ENCODE measurements around the gene PRC1. TPM values are rescaled to one million over a fixed set of nuclear protein-coding genes. Genes with fewer than 3 reads are reported as not detected.

PRC1 gene
- total RNA-seq, 1 experiment from 2014 or later: 75.7 TPM

DNA sequence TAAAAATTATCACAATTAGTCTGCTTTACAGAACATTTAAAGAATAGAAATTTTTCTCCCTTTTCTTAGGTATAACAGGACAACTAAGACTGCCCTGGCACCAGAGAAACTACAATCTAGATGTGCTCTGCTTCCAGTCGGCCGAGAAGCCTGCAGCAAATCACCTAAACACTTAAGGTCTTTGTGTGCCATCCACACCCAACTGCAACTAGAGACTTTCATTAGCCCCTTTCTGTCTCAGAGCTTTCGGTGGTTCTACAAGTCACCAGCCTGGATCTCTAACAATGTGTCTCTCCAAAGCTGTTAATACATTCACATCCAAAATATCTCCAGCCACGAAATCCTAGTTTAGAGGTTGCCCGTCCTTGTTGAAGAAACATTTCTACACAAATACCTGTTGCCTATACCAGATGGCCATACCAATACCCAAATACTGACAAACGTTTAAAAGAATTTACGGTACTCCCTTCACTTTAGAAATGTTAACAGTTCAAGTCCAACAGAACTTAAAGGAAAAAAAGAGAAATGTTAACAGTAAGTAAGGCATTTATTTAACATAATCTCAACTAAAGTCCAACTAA is 6.7 kb downstream of the PRC1 start:
- H3K79me1 ChIP-seq (ENCODE audit: insufficient read depth, low read depth, low read length, poor library complexity, severe bottlenecking): peaks cover 20% of the 10 kb centered on the region
- H3K9me3 Mint-ChIP-seq: no peaks in the 10 kb centered on the region
- no CpG with 5 or more reads among the region's 7 CpGs for WGBS (ENCODE audit: extremely low coverage, insufficient read length, low lambda C conversion rate)
- no peak overlapping the region for H4K91ac ChIP-seq (ENCODE audit: insufficient read length, low read depth, low read length)
- H3K18ac ChIP-seq (ENCODE audit: insufficient read length, low read depth, low read length): no peak overlapping the region
- H3T11ph ChIP-seq (ENCODE audit: low read length): no peak overlapping the region
- no peak overlapping the region for H2BK12ac ChIP-seq (ENCODE audit: insufficient read length, low read depth, low read length)
- peaks cover 15 to 27% (median 21%) of the 10 kb centered on the region in 3 experiments for H3K36me3 Mint-ChIP-seq (ENCODE audit: insufficient read depth in 1 of 3, low read depth in 3 of 3)
- no peaks in the 10 kb centered on the region for H3K9me3 ChIP-seq (ENCODE audit: control insufficient read depth, low read depth, low read length)
- peaks cover 24% of the 10 kb centered on the region in 2 experiments for H3K4me1 Mint-ChIP-seq
- H2BK15ac ChIP-seq (ENCODE audit: low read depth, low read length): no peak overlapping the region
- H3K79me2 ChIP-seq (ENCODE audit: insufficient read depth, low read length): peaks cover 45% of the 10 kb centered on the region
- no peaks in the 10 kb centered on the region for H4K20me1 ChIP-seq (ENCODE audit: control insufficient read depth, insufficient read depth, insufficient read length)
- H4K8ac ChIP-seq (replicated peaks; ENCODE audit: insufficient read length, low read depth, low read length): no peak overlapping the region
- no peak overlapping the region for H2BK20ac ChIP-seq (ENCODE audit: low read depth, low read length, poor library complexity, severe bottlenecking)
- H3K9ac ChIP-seq (ENCODE audit: extremely low read depth, insufficient read length, low read length): no peak overlapping the region
- H2AFZ ChIP-seq (ENCODE audit: low read length): no peak overlapping the region
- H3K27ac Mint-ChIP-seq: peak overlapping the region in 2 of 3 experiments; percentile 45 to 66; a peak in 3 of 7 replicates
- H3K14ac ChIP-seq (ENCODE audit: insufficient read depth, low read length): no peak overlapping the region
- no peak overlapping the region for H3K27ac ChIP-seq (ENCODE audit: insufficient read length, low read depth, low read length)
- no peak for DNase-seq
- H3K56ac ChIP-seq (ENCODE audit: insufficient read length, low read depth, low read length): no peak overlapping the region
- no peak overlapping the region for H4K5ac ChIP-seq (ENCODE audit: insufficient read length, low read depth, low read length)
- H3K4me2 ChIP-seq (ENCODE audit: insufficient read depth, insufficient read length, low read length): no peak overlapping the region
- H2AK5ac ChIP-seq (ENCODE audit: insufficient read length, low read length): no peak overlapping the region
- no peaks in the 10 kb centered on the region; the same call in 1 of the 2 replicates for H3K27me3 Mint-ChIP-seq (ENCODE audit: low read depth)
- TF ChIP-seq, protein P1, sequence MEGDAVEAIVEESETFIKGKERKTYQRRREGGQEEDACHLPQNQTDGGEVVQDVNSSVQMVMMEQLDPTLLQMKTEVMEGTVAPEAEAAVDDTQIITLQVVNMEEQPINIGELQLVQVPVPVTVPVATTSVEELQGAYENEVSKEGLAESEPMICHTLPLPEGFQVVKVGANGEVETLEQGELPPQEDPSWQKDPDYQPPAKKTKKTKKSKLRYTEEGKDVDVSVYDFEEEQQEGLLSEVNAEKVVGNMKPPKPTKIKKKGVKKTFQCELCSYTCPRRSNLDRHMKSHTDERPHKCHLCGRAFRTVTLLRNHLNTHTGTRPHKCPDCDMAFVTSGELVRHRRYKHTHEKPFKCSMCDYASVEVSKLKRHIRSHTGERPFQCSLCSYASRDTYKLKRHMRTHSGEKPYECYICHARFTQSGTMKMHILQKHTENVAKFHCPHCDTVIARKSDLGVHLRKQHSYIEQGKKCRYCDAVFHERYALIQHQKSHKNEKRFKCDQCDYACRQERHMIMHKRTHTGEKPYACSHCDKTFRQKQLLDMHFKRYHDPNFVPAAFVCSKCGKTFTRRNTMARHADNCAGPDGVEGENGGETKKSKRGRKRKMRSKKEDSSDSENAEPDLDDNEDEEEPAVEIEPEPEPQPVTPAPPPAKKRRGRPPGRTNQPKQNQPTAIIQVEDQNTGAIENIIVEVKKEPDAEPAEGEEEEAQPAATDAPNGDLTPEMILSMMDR (conservative IDR thresholded peaks at IDR 0.05): no peak
- no peak overlapping the region for H3K23ac ChIP-seq (ENCODE audit: insufficient read length, low read depth, low read length)
- no peak overlapping the region for H3K4ac ChIP-seq (ENCODE audit: low read depth, low read length)
- H3K23me2 ChIP-seq (ENCODE audit: insufficient read length, low read depth, low read length, poor library complexity, severe bottlenecking): no peaks in the 10 kb centered on the region
- H2BK5ac ChIP-seq (ENCODE audit: insufficient read length, low read length): no peak overlapping the region
- no peaks in the 10 kb centered on the region for H3K27me3 ChIP-seq (ENCODE audit: insufficient read depth, low read length)
- no peak overlapping the region for H2BK120ac ChIP-seq (ENCODE audit: low read depth, low read length, poor library complexity, severe bottlenecking)
- no peaks in the 10 kb centered on the region for H3K4me1 ChIP-seq (ENCODE audit: insufficient read depth, low read length)
- H3K4me3 Mint-ChIP-seq: no peak overlapping the region

Measured in H9 (cell line).